HepG2 (cell line): ENCODE data around the gene ARFIP2. TPM values are rescaled to one million over a fixed set of nuclear protein-coding genes. Genes with fewer than 3 reads are reported as not detected.

Experiments
- ATAC-seq: fragments of 200-7000 bp; cut with Tn5 transposase; 3 replicates; pipeline ENCODE4 v1.9.1; 2020; ENCODE audit warnings: mild to moderate bottlenecking, moderate library complexity
- BruUV-seq: library from RNA; stranded (reverse); fragments of 400-500 nt; replicated peaks from 2 replicates; lab custom pipeline; 2021; lab: Mats Ljungman, UMichigan
- CTCF ChIA-PET: fragments of 300-600 bp; formaldehyde crosslinking; extraction: SDS; loops from one replicate; lab custom pipeline; 2021; ENCODE audit warnings: low total read pairs, inconsistent platforms, low intra/inter-chr PET ratio; lab: Yijun Ruan, JAX
- POLR2A ChIA-PET: fragments of 350-600 bp; sonication (Branson Sonifier 250); formaldehyde crosslinking; loops from one replicate; lab custom pipeline; 2020; ENCODE audit warnings: antibody characterized with exemption, inconsistent platforms; lab: Yijun Ruan, JAX
- DNase-seq: peaks from one replicate; pipeline ENCODE4 v3.0.0-alpha.2; 2015; ENCODE audit warnings: low spot score
- FAIRE-seq: peaks from 3 replicates; lab custom pipeline; 2011; peaks lifted over from hg19 to GRCh38; lab: Jason Lieb, UNC
- H2AFZ ChIP-seq: one replicate; pipeline ENCODE4 v1.6.1; 2011; ENCODE audit warnings: low read length, inconsistent platforms
- H3K27ac ChIP-seq: fragments of 300-600 bp; 3 replicates; pipeline ENCODE4 v1.8.0; 2011; ENCODE audit warnings: mixed run types, mild to moderate bottlenecking, mixed read lengths, low read length, inconsistent platforms; ENCODE audit not compliant: insufficient read depth; ENCODE audit errors: extremely low read length
- H3K27me3 ChIP-seq, 2 experiments: fragments of 200-600 bp in 1 of 2; 2 replicates in 1 of 2; 3 replicates in 1 of 2; pipeline versions ENCODE4 v1.6.0 to v1.8.0; 2011; ENCODE audit warnings: low read length in 2 of 2, mild to moderate bottlenecking in 2 of 2, moderate library complexity in 2 of 2, inconsistent platforms in 1 of 2; ENCODE audit not compliant: insufficient read depth in 2 of 2, control insufficient read depth in 1 of 2
- H3K36me3 ChIP-seq, 2 experiments: fragments of 200-600 bp in 1 of 2; replicated peaks in 1 of 2; 2 replicates in 1 of 2; 3 replicates in 1 of 2; pipeline versions ENCODE4 v1.5.1 to v1.8.0; 2011; ENCODE audit warnings: low read length in 2 of 2, inconsistent platforms in 1 of 2; ENCODE audit not compliant: insufficient read depth in 2 of 2, control insufficient read depth in 1 of 2
- H3K4me1 ChIP-seq: 2 replicates; pipeline ENCODE4 v1.5.1; 2012; ENCODE audit warnings: low read length, inconsistent platforms; ENCODE audit not compliant: insufficient read depth
- H3K4me2 ChIP-seq: 2 replicates; pipeline ENCODE4 v1.6.0; 2011; ENCODE audit warnings: low read depth, low read length, inconsistent platforms
- H3K4me3 ChIP-seq, 3 experiments: fragments of 200-600 bp in 1 of 3; sonication (generic), shearing (Covaris generic) in 1 of 3; replicated peaks in 1 of 3; 2 replicates each; pipeline ENCODE4 v1.5.1; 2011 to 2016; ENCODE audit warnings: low read length in 3 of 3, inconsistent platforms in 2 of 3, low read depth in 2 of 3, mild to moderate bottlenecking in 2 of 3, control low read depth in 1 of 3, mixed read lengths in 1 of 3; ENCODE audit not compliant: insufficient read depth in 1 of 3
- H3K79me2 ChIP-seq: one replicate; pipeline ENCODE4 v1.6.1; 2011; ENCODE audit warnings: low read length, inconsistent platforms; ENCODE audit not compliant: insufficient read depth
- H3K9ac ChIP-seq: 2 replicates; pipeline ENCODE4 v1.6.0; 2011; ENCODE audit warnings: mild to moderate bottlenecking, low read depth, low read length, inconsistent platforms; ENCODE audit not compliant: insufficient read depth
- H3K9me3 ChIP-seq: 2 replicates; pipeline ENCODE4 v1.5.1; 2012; ENCODE audit warnings: mild to moderate bottlenecking, low read length
- H4K20me1 ChIP-seq: 2 replicates; pipeline ENCODE4 v1.6.0; 2011; ENCODE audit warnings: inconsistent platforms, mild to moderate bottlenecking, low read length, moderate library complexity; ENCODE audit not compliant: insufficient read depth
- CENPBD1 ChIP-seq: sonication (generic); formaldehyde crosslinking; IDR thresholded peaks from 2 replicates; pipeline ENCODE4 v1.8.0; 2022; ENCODE audit warnings: missing genetic modification reagents, low read depth, mild to moderate bottlenecking, borderline replicate concordance
- DDIT3 ChIP-seq: sonication (generic); formaldehyde crosslinking; IDR thresholded peaks from 2 replicates; pipeline ENCODE4 v1.4.0; 2020; ENCODE audit warnings: mild to moderate bottlenecking, missing genetic modification reagents
- E2F1 ChIP-seq: sonication (generic); formaldehyde crosslinking; IDR thresholded peaks from 2 replicates; pipeline ENCODE4 v1.5.0; 2020; ENCODE audit warnings: missing genetic modification reagents
- NPAS2 ChIP-seq: sonication (generic); formaldehyde crosslinking; IDR thresholded peaks from 2 replicates; pipeline ENCODE4 v1.8.0; 2022; ENCODE audit warnings: mild to moderate bottlenecking, missing genetic modification reagents, borderline replicate concordance
- POGZ ChIP-seq: sonication (generic); formaldehyde crosslinking; IDR thresholded peaks from 2 replicates; pipeline ENCODE4 v1.4.0; 2020; ENCODE audit warnings: mild to moderate bottlenecking, missing genetic modification reagents
- SAP130 ChIP-seq: IDR thresholded peaks from 2 replicates; pipeline ENCODE4 v1.6.1; 2016; ENCODE audit warnings: low read depth
- WIZ ChIP-seq: sonication (generic); formaldehyde crosslinking; IDR thresholded peaks from 2 replicates; pipeline ENCODE4 v1.5.1; 2020; ENCODE audit warnings: mild to moderate bottlenecking, missing genetic modification reagents
- ZNF205 ChIP-seq: IDR thresholded peaks from 2 replicates; pipeline ENCODE4 v1.6.1; 2018; ENCODE audit warnings: missing biosample characterization, missing genetic modification reagents
- ZNF430 ChIP-seq: sonication (generic); formaldehyde crosslinking; IDR thresholded peaks from 2 replicates; pipeline ENCODE4 v1.9.0; 2021; ENCODE audit warnings: mild to moderate bottlenecking, missing genetic modification reagents
- ZNF513 ChIP-seq: sonication (generic); formaldehyde crosslinking; conservative IDR thresholded peaks from 2 replicates; pipeline ENCODE4 v1.5.0; 2020; ENCODE audit warnings: missing genetic modification reagents
- WGBS: methylation state at CpG from one replicate; pipeline ENCODE4 v1.1.6; 2017; ENCODE audit warnings: low lambda C conversion rate; 5-methylcytosine and 5-hydroxymethylcytosine counted together
- in situ Hi-C: cut with HindIII; loops from 2 replicates; pipeline ENCODE4 v1.10.0; 2017; ENCODE audit warnings: low pct_unique_long_range_greater_than_20kb; ENCODE audit not compliant: extremely low pct_ligation_motif_present
- intact Hi-C: fragments of 100-400 bp; cut with micrococcal nuclease; formaldehyde crosslinking; loops from one replicate; pipeline ENCODE4 v1.10.0; 2022; ENCODE audit not compliant: unreplicated experiment
- polyA plus RNA-seq, 8 experiments: library from polyadenylated mRNA; depleted of rRNA in 3 of 8; stranded (reverse) in 7 of 8; unstranded in 1 of 8; fragments of >200 nt; fragmentation: Illumina TruSeq in 4 of 8; extraction: Trizol in 4 of 8; gene quantifications; 2 replicates each; pipeline versions ENCODE4 v1.2.1 to v1.2.3, GENCODE V29; 2011 to 2016; ENCODE audit warnings: low read depth in 4 of 8, missing spikeins in 1 of 8, mixed read lengths in 1 of 8; ENCODE audit not compliant: insufficient read depth in 1 of 8
- total RNA-seq, 5 experiments: library from RNA; depleted of rRNA; stranded (reverse); fragments of >200 nt; fragmentation: Illumina TruSeq; extraction: Trizol; gene quantifications; 2 replicates each; pipeline ENCODE4 v1.2.3, GENCODE V29; 2016; ENCODE audit warnings: low read depth in 1 of 5

The ARFIP2 gene
- total and polyA plus RNA-seq, 2 of the 13 experiments (the other 11 are each of a cell fraction or from before 2014, with no cell fraction given) = 56.6 to 60.2 TPM

- CTCF ChIA-PET = interaction anchor here (1.3 kb wide), 1 partner anchor 139 kb away, joined by 3 read pairs; no protein-coding TSS in a partner anchor
- no peak for TF ChIP-seq SAP130 (CRISPR knock-in tag)
- no peak for TF ChIP-seq WIZ (CRISPR knock-in tag)
- no peak for TF ChIP-seq POGZ
- TF ChIP-seq CENPBD1 (CRISPR knock-in tag) = no peak
- TF ChIP-seq, all 625 proteins: peak for 0
- BruUV-seq = no TSS peak
- Histone ChIP-seq H2AFZ (no peak overlapping the region), H3K4me1 (no peaks in the 10 kb centered on the region), H3K79me2 (no peaks in the 10 kb centered on the region), H3K9me3 (no peaks in the 10 kb centered on the region), H3K27ac (no peak overlapping the region), H4K20me1 (peaks cover 4% of the 10 kb centered on the region; the same call in 1 of the 2 replicates), H3K27me3 (no peaks in the 10 kb centered on the region), H3K36me3 (no peaks in the 10 kb centered on the region; a peak in 2 of 5 replicates), H3K9ac (no peak overlapping the region), H3K4me3 (no peak overlapping the region), H3K4me2 (no peak overlapping the region)
- intact Hi-C loops (no loop called here), in situ Hi-C loops (no loop called here)
- DNase-seq (no peak), ATAC-seq (no peak), FAIRE-seq (no peak)
- 74% methylated on average over 2 of the region's 2 CpGs for WGBS
- POLR2A ChIA-PET = no interaction called here
These were observed 48.1 kb upstream of the ARFIP2 start for GRCh38 chr11:6529266-6529665.

GRCh38 chr11:6526411-6527135 is 45.4 kb upstream of the ARFIP2 start:
- H3K27ac ChIP-seq = no peak overlapping the region
- H4K20me1 ChIP-seq = peaks cover 4% of the 10 kb centered on the region; the same call in 1 of the 2 replicates
- no peak for DNase-seq
- H3K79me2 ChIP-seq = no peaks in the 10 kb centered on the region
- no peak for ATAC-seq
- no peak overlapping the region for H3K4me3 ChIP-seq
- ChIA-PET CTCF (no interaction called here), POLR2A (no interaction called here)
- no peaks in the 10 kb centered on the region for H3K9me3 ChIP-seq
- WGBS = 88% methylated on average over 3 of the region's 3 CpGs
- H2AFZ ChIP-seq = no peak overlapping the region
- intact Hi-C loops = no loop called here
- BruUV-seq = no TSS peak
- in situ Hi-C loops = no loop called here
- H3K36me3 ChIP-seq = no peaks in the 10 kb centered on the region; a peak in 1 of 5 replicates
- TF ChIP-seq ZNF205 (CRISPR knock-in tag) (no peak), ZNF513 (no peak), DDIT3 (CRISPR knock-in tag) (no peak), ZNF430 (CRISPR knock-in tag) (no peak), E2F1 (CRISPR knock-in tag) (no peak), NPAS2 (CRISPR knock-in tag) (no peak)
- H3K4me1 ChIP-seq = no peaks in the 10 kb centered on the region
- no peaks in the 10 kb centered on the region for H3K27me3 ChIP-seq
- no peak overlapping the region for H3K9ac ChIP-seq
- H3K4me2 ChIP-seq = no peak overlapping the region
- FAIRE-seq = no peak
